Measurements from ENCODE around the gene MAOB.
"Not testable (repeated sequence)": the region's sequence is repeated elsewhere in the genome, so short reads cannot be mapped to it uniquely, and the experiment has no call there.

MAOB gene

GRCh38 chrX:43882294-43882681, at the start of gene MAOB:
Gene MAOB (minus strand): TSS chrX:43882450. CDS start chrX:43882299, 151 bp downstream.
- DNase-seq: no peak

- DNase-seq: not testable (repeated sequence)
Measured at GRCh38 chrX:43922032-43922431, 39.8 kb upstream of the MAOB start.

- not testable (repeated sequence) for DNase-seq
Measured at GRCh38 chrX:43910772-43911171, 28.5 kb upstream of the MAOB start.

- DNase-seq: no peak
Measured at GRCh38 chrX:43910012-43910411, 27.8 kb upstream of the MAOB start.

- DNase-seq: no peak
Measured at GRCh38 chrX:43909141-43909540, 26.9 kb upstream of the MAOB start.

- no peak for DNase-seq
Measured at GRCh38 chrX:43899878-43900815, 17.9 kb upstream of the MAOB start.

- DNase-seq: no peak
Measured at GRCh38 chrX:43898406-43899035, 16.3 kb upstream of the MAOB start.

GRCh38 chrX:43897290-43897689, 15.0 kb upstream of the MAOB start:
- no peak for DNase-seq

GRCh38 chrX:43892336-43892870, 10.2 kb upstream of the MAOB start:
- DNase-seq: no peak

GRCh38 chrX:43885617-43886016, 3.4 kb upstream of the MAOB start:
- DNase-seq: no peak

- DNase-seq: no peak
Measured at GRCh38 chrX:43881410-43882293, 598 bp downstream of the MAOB start.

- DNase-seq: no peak
Measured at GRCh38 chrX:43880425-43880824, 1.8 kb downstream of the MAOB start.

- DNase-seq: no peak
Measured at GRCh38 chrX:43878906-43879526, 3.2 kb downstream of the MAOB start.

GRCh38 chrX:43876680-43877079, 5.6 kb downstream of the MAOB start:
- DNase-seq: no peak

- DNase-seq: no peak
Measured at GRCh38 chrX:43870758-43871419, 11.4 kb downstream of the MAOB start.

GRCh38 chrX:43870011-43870410, 12.2 kb downstream of the MAOB start:
- DNase-seq: no peak

- no peak for DNase-seq
Measured at GRCh38 chrX:43868791-43869190, 13.5 kb downstream of the MAOB start.

GRCh38 chrX:43866423-43866822, 15.8 kb downstream of the MAOB start:
- DNase-seq: no peak

GRCh38 chrX:43865791-43866190, 16.5 kb downstream of the MAOB start:
- no peak for DNase-seq

- no peak for DNase-seq
Measured at GRCh38 chrX:43862434-43862833, 19.8 kb downstream of the MAOB start.

GRCh38 chrX:43861750-43862149, 20.5 kb downstream of the MAOB start:
- no peak for DNase-seq
